Lower lobe of right lung (tissue), 2 donors: Measurements from ENCODE around the gene CMTR1. TPM values are rescaled to one million over a fixed set of nuclear protein-coding genes. Genes with fewer than 3 reads are reported as not detected.

ENCODE experiments used
- ATAC-seq, 2 donors: fragments of 200-7000 bp; cut with Tn5 transposase; one replicate each; pipeline ENCODE4 v1.9.1; 2020 to 2022; ENCODE audit warnings: mild to moderate bottlenecking in 2 of 2, moderate library complexity in 2 of 2
- DNase-seq: peaks from one replicate; pipeline ENCODE4 v3.0.0-alpha.2; 2020
- H3K27ac ChIP-seq: fragments of 200-600 bp; one replicate; pipeline ENCODE4 v1.8.0; 2022
- H3K27me3 ChIP-seq: fragments of 200-600 bp; one replicate; pipeline ENCODE4 v1.8.0; 2022; ENCODE audit warnings: low read depth
- H3K36me3 ChIP-seq: fragments of 200-600 bp; one replicate; pipeline ENCODE4 v1.8.0; 2022; ENCODE audit warnings: mild to moderate bottlenecking
- H3K4me1 ChIP-seq: fragments of 200-600 bp; one replicate; pipeline ENCODE4 v1.8.0; 2022
- H3K4me3 ChIP-seq: fragments of 200-600 bp; one replicate; pipeline ENCODE4 v1.8.0; 2022; ENCODE audit warnings: mild to moderate bottlenecking
- H3K9me3 ChIP-seq: fragments of 200-600 bp; one replicate; pipeline ENCODE4 v1.8.0; 2022
- CTCF ChIP-seq: fragments of 200-600 bp; IDR thresholded peaks from one replicate; pipeline ENCODE4 v1.8.0; 2022; ENCODE audit warnings: antibody characterized with exemption, mild to moderate bottlenecking
- intact Hi-C: fragments of 100-400 bp; cut with DNase I; formaldehyde crosslinking; loops from one replicate; pipeline ENCODE4 v1.11.0; 2022
- total RNA-seq: library from RNA; stranded (reverse); fragmentation: NEBNext Ultra II Directional; extraction: Animal tissue kit (Norgen Biotek cat#: 25700); gene quantifications from one replicate; pipeline ENCODE4 v1.2.1, GENCODE V29; 2021
- donor health status: DM: no; HTN: yes; CAD: no; lungs with severe emphysema.

The CMTR1 gene
- total RNA-seq, 1 donor from 2014 or later: 42.9 TPM

- Histone ChIP-seq H3K4me1 (no peaks in the 10 kb centered on the region), H3K27me3 (no peaks in the 10 kb centered on the region), H3K4me3 (no peak overlapping the region), H3K36me3 (peaks cover 88% of the 10 kb centered on the region), H3K9me3 (no peaks in the 10 kb centered on the region), H3K27ac (no peak overlapping the region)
- ATAC-seq (no peak), DNase-seq (no peak)
- intact Hi-C loops: no loop called here
- TF ChIP-seq CTCF: no peak
Measured at GRCh38 chr6:37474316-37474715, 41.3 kb downstream of the CMTR1 start.

DNA sequence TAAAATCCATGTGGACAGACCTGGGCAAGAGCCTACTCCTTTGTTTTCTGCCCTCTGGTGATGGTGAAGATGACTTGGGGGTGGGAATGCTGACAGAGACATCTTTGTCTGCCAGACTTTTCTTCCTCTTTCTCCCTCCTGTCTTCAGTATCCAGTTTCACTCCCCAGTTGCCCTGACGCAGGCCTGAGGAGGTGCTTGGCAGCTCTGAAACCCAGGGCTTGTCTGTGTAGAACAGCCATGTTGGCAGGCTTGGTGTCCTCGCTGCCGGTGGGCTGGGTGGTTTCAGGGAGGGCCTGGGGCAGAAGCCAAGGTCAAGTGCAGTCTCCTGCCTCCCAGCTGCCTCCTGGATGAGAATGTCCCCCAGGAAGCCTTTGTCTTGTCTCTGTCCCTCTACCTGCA is 44.2 kb downstream of the CMTR1 start:
- H3K36me3 ChIP-seq: peaks cover 100% of the 10 kb centered on the region
- no peak for ATAC-seq

GRCh38 chr6:37477656-37478435 is 44.8 kb downstream of the CMTR1 start:
- Histone ChIP-seq H3K36me3 (peaks cover 100% of the 10 kb centered on the region), H3K27me3 (no peaks in the 10 kb centered on the region), H3K9me3 (no peaks in the 10 kb centered on the region), H3K4me3 (no peak overlapping the region), H3K27ac (no peak overlapping the region), H3K4me1 (no peaks in the 10 kb centered on the region)
- intact Hi-C loops: no loop called here
- DNase-seq: no peak
- ATAC-seq: no peak
- TF ChIP-seq CTCF: no peak

More for the DNA sequence above, 44.2 kb downstream of the CMTR1 start:
- H3K4me3 ChIP-seq: no peak overlapping the region
- H3K27ac ChIP-seq: no peak overlapping the region
- H3K4me1 ChIP-seq: no peaks in the 10 kb centered on the region
- DNase-seq: no peak
- intact Hi-C loops: no loop called here
- no peaks in the 10 kb centered on the region for H3K9me3 ChIP-seq
- no peaks in the 10 kb centered on the region for H3K27me3 ChIP-seq
- TF ChIP-seq CTCF: no peak

- Histone ChIP-seq H3K4me1 (no peaks in the 10 kb centered on the region), H3K27ac (no peak overlapping the region), H3K9me3 (no peaks in the 10 kb centered on the region), H3K27me3 (no peaks in the 10 kb centered on the region), H3K4me3 (no peak overlapping the region), H3K36me3 (peaks cover 100% of the 10 kb centered on the region)
- ATAC-seq (no peak), DNase-seq (no peak)
- intact Hi-C loops: no loop called here
- TF ChIP-seq CTCF: no peak
Measured at GRCh38 chr6:37478827-37479226, 45.8 kb downstream of the CMTR1 start.

- H3K4me1 ChIP-seq: no peaks in the 10 kb centered on the region
- peaks cover 97% of the 10 kb centered on the region for H3K36me3 ChIP-seq
- H3K27me3 ChIP-seq: no peaks in the 10 kb centered on the region
- ATAC-seq: no peak
- no peak for DNase-seq
- no peak for TF ChIP-seq CTCF
- intact Hi-C loops: no loop called here
- H3K4me3 ChIP-seq: no peak overlapping the region
- H3K27ac ChIP-seq: no peak overlapping the region
- H3K9me3 ChIP-seq: no peaks in the 10 kb centered on the region
Measured at GRCh38 chr6:37479266-37479854, 46.3 kb downstream of the CMTR1 start.
